ENCODE measurements around the gene SH2B2. TPM values are rescaled to one million over a fixed set of nuclear protein-coding genes. Genes with fewer than 3 reads are reported as not detected.

The SH2B2 gene
- total and polyA plus RNA-seq, 4 donors, result 3.3 to 9.7 (median 7.2) TPM

DNA sequence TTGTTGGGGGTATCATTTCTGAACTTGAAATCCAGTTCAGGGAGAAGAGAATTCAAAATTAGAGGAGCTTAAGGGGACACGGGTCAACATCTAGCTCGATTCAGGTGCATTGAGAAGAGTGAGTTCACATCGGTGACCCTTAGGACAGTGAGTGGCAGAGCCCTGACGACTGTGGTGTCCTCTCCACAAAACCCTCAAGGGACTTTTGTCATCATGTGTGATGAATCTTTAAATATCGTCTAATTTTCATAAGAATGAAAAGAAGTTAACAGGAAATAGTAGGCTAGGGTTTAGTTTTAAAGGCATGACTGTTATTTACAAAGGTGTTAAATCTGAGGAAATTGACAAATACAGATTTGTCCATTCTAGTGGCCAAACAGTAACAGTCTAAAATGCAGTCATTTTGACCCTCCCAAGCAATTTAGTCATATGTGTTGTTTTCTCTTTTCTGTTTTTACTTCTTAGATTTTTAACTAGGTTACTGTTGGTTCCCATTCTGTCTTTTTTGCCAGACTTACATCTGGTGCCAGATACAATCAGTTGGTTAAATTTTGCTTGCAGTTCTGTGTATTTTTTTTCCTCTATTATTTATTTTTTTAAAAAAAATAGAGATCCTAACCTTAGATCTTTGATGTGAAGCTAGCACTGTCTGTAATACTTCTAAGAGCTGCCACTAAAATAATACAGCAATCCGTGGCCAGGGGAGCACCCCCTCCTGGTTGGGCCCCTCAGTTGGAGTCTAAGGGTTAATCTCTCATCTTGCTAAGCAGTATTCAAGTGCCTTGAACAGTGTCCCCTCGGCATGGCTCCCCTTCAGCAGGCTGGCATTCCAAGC is 34.9 kb upstream of the SH2B2 start:
- Histone ChIP-seq H3K4me3 (no peak overlapping the region), H3K9ac (ENCODE audit: insufficient read depth in 1 of 2, low read length in 2 of 2) (no peak overlapping the region), H3K27me3 (ENCODE audit: control insufficient read depth in 3 of 3, insufficient read depth in 3 of 3, low read length in 2 of 3) (no peaks in the 10 kb centered on the region), H3K9me3 (ENCODE audit: control insufficient read depth in 4 of 4, insufficient read depth in 3 of 4, low read length in 3 of 4) (no peaks in the 10 kb centered on the region), H3K4me1 (ENCODE audit: control insufficient read depth in 5 of 5, insufficient read depth in 5 of 5, low read length in 5 of 5) (peaks cover 0 to 4% (median 0%) of the 10 kb centered on the region in 5 donors), H3K36me3 (ENCODE audit: control insufficient read depth in 4 of 4, insufficient read depth in 4 of 4, low read length in 4 of 4) (peaks cover 0 to 16% (median 9%) of the 10 kb centered on the region in 4 donors), H3K27ac (ENCODE audit: low read depth in 1 of 2, low read length in 1 of 2) (no peak overlapping the region)
- TF ChIP-seq, protein P1, sequence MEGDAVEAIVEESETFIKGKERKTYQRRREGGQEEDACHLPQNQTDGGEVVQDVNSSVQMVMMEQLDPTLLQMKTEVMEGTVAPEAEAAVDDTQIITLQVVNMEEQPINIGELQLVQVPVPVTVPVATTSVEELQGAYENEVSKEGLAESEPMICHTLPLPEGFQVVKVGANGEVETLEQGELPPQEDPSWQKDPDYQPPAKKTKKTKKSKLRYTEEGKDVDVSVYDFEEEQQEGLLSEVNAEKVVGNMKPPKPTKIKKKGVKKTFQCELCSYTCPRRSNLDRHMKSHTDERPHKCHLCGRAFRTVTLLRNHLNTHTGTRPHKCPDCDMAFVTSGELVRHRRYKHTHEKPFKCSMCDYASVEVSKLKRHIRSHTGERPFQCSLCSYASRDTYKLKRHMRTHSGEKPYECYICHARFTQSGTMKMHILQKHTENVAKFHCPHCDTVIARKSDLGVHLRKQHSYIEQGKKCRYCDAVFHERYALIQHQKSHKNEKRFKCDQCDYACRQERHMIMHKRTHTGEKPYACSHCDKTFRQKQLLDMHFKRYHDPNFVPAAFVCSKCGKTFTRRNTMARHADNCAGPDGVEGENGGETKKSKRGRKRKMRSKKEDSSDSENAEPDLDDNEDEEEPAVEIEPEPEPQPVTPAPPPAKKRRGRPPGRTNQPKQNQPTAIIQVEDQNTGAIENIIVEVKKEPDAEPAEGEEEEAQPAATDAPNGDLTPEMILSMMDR (IDR thresholded peaks at IDR 0.05; ENCODE audit: control extremely low read depth, extremely low read depth), result no peak
- DNase-seq (no peak), ATAC-seq (ENCODE audit: insufficient read depth, low FRiP score) (no peak)
- WGBS, 2 donors, result 71 to 83% methylated on average over 7 of the region's 7 CpGs

DNA sequence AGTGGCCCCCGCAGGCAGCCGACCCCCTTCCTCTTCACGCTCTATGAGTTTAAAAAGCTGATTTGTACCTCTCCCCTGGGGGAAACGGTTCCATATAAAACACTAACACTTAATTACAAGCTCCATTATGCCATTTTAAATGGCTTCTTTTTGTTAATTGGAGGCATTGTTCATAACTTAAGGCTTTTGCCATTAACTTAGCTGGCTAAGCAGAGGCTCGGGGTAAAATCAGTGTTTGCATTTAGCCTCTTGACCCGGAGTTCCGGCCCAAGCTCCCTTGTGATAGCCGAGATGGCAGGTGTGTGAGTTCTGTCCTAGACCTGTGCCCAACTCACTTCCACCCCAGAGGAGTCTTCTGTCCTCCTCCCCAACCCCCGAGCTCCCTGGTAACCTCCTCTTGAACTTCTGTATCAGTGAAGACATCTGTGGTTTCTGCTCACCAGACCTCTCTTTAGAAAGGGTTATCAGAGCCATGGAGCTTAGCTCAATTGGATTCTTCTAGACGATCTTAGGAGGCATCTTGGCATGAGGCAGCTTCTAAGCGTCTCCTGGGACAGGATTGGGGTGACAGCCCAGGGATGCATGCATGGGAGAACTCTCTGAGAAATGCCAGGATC is 34.2 kb upstream of the SH2B2 start:
- Histone ChIP-seq H3K4me1 (ENCODE audit: control insufficient read depth in 5 of 5, insufficient read depth in 5 of 5, low read length in 5 of 5) (peaks cover 0 to 4% (median 0%) of the 10 kb centered on the region in 5 donors), H3K27ac (ENCODE audit: low read depth in 1 of 2, low read length in 1 of 2) (no peak overlapping the region), H3K9me3 (ENCODE audit: control insufficient read depth in 4 of 4, insufficient read depth in 3 of 4, low read length in 3 of 4) (no peaks in the 10 kb centered on the region), H3K36me3 (ENCODE audit: control insufficient read depth in 4 of 4, insufficient read depth in 4 of 4, low read length in 4 of 4) (peaks cover 0 to 16% (median 9%) of the 10 kb centered on the region in 4 donors), H3K27me3 (ENCODE audit: control insufficient read depth in 3 of 3, insufficient read depth in 3 of 3, low read length in 2 of 3) (no peaks in the 10 kb centered on the region), H3K4me3 (no peak overlapping the region), H3K9ac (ENCODE audit: insufficient read depth in 1 of 2, low read length in 2 of 2) (no peak overlapping the region)
- ATAC-seq (ENCODE audit: insufficient read depth, low FRiP score) (no peak), DNase-seq (no peak)
- TF ChIP-seq, protein P1 (IDR thresholded peaks at IDR 0.05; ENCODE audit: control extremely low read depth, extremely low read depth), result no peak
- WGBS, 2 donors, result 80 to 82% methylated on average over 11 of the region's 11 CpGs

DNA sequence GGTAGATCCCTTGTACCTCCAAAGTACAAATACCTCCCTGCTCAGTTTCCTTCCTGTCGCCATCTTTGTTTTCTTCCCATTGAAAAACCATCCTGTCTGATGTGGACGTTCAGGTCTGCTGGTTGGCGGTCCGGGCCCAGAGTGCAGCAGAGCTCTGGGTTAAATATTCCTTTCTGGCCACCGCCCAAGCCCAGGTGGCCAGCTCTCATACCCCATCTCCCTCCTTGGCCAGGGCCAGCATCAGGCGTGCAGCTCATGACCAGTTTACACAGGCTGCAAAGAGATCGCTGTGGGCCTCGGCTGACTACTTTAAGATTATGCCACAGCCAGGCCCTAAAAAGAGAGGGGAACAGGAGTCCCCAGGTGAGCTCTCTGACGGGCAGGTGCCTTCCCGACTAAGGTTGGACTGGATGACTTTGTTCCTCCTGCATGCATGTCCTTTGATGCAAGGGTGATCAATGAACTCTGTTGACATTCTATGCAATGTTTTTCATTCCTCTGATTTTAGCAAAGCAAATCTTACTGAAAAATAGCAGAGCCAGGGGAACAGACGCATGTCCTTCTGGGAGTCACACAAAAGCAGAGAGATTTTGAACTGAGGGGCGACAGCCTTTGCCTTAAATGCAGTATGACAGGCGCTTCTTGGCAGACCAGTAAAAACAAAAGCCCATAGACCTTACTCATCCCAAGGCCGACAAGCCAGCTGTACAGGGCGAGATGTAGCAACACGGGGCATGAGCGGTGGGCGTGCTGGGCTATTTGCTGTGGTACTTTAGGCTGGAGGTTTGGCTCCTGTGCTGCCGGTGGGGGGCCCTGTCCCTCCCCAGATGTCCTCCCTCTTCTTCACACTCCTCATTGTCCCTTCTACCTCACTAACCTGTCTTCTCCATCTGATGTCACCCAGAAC is 33.3 kb upstream of the SH2B2 start:
- no peak for ATAC-seq (ENCODE audit: insufficient read depth, low FRiP score)
- TF ChIP-seq, protein P1 (IDR thresholded peaks at IDR 0.05; ENCODE audit: control extremely low read depth, extremely low read depth), result no peak
- H3K4me3 ChIP-seq, result no peak overlapping the region

More for the DNA sequence above, 33.3 kb upstream of the SH2B2 start:
- 91 to 95% methylated on average over 19 of the region's 19 CpGs for WGBS, 2 donors
- no peak for DNase-seq
- peaks cover 0 to 13% (median 9%) of the 10 kb centered on the region in 4 donors for H3K36me3 ChIP-seq (ENCODE audit: control insufficient read depth in 4 of 4, insufficient read depth in 4 of 4, low read length in 4 of 4)
- H3K27me3 ChIP-seq (ENCODE audit: control insufficient read depth in 3 of 3, insufficient read depth in 3 of 3, low read length in 2 of 3), result no peaks in the 10 kb centered on the region
- H3K4me1 ChIP-seq (ENCODE audit: control insufficient read depth in 5 of 5, insufficient read depth in 5 of 5, low read length in 5 of 5), result peaks cover 0 to 4% (median 0%) of the 10 kb centered on the region in 5 donors
- H3K9ac ChIP-seq (ENCODE audit: insufficient read depth in 1 of 2, low read length in 2 of 2), result no peak overlapping the region
- H3K27ac ChIP-seq (ENCODE audit: low read depth in 1 of 2, low read length in 1 of 2), result no peak overlapping the region
- H3K9me3 ChIP-seq (ENCODE audit: control insufficient read depth in 4 of 4, insufficient read depth in 3 of 4, low read length in 3 of 4), result no peaks in the 10 kb centered on the region
